ENCODE measurements around the gene PLGLB2.
"Not testable (repeated sequence)": the region's sequence is repeated elsewhere in the genome, so short reads cannot be mapped to it uniquely, and the experiment has no call there.

Gene PLGLB2

GRCh38 chr2:87747791-87748190 is at the start of gene PLGLB2:
TSS of gene PLGLB2 (plus strand) at chr2:87748087. CDS start at chr2:87748154, 67 bp downstream.
- not testable (repeated sequence) for DNase-seq (ENCODE audit: low spot score)

GRCh38 chr2:87704572-87705323 is 43.1 kb upstream of the PLGLB2 start:
- not testable (repeated sequence) for DNase-seq (ENCODE audit: low spot score)

- DNase-seq (ENCODE audit: low spot score): not testable (repeated sequence)
Observed at GRCh38 chr2:87708368-87708767, 39.5 kb upstream of the PLGLB2 start.

GRCh38 chr2:87727940-87728599 is 19.8 kb upstream of the PLGLB2 start:
- not testable (repeated sequence) for DNase-seq (ENCODE audit: low spot score)

- DNase-seq (ENCODE audit: low spot score): not testable (repeated sequence)
Observed at GRCh38 chr2:87740928-87741327, 7.0 kb upstream of the PLGLB2 start.

- DNase-seq (ENCODE audit: low spot score): not testable (repeated sequence)
Observed at GRCh38 chr2:87742393-87743108, 5.3 kb upstream of the PLGLB2 start.

GRCh38 chr2:87743638-87744037 is 4.2 kb upstream of the PLGLB2 start:
- not testable (repeated sequence) for DNase-seq (ENCODE audit: low spot score)

GRCh38 chr2:87745353-87745951 is 2.4 kb upstream of the PLGLB2 start:
- not testable (repeated sequence) for DNase-seq (ENCODE audit: low spot score)

GRCh38 chr2:87748524-87748923 is 637 bp downstream of the PLGLB2 start:
- DNase-seq (ENCODE audit: low spot score): not testable (repeated sequence)

- not testable (repeated sequence) for DNase-seq (ENCODE audit: low spot score)
Observed at GRCh38 chr2:87750560-87750959, 2.7 kb downstream of the PLGLB2 start.

GRCh38 chr2:87754759-87755158 is 6.9 kb downstream of the PLGLB2 start:
- DNase-seq (ENCODE audit: low spot score): not testable (repeated sequence)

All from ecto neural progenitor cell (in vitro differentiated cells).